DMS114 treated with DMSO at 0.1 percent for 48 hours (cell line): ENCODE results near the gene RNU4-1.
"Not testable (repeated sequence)": the region's sequence is repeated elsewhere in the genome, so short reads cannot be mapped to it uniquely, and the experiment has no call there.

ENCODE experiments used
- DNase-seq: peaks from one replicate; lab custom pipeline; 2025; ENCODE audit not compliant: unreplicated experiment; lab: John Stamatoyannopoulos, UW

Gene RNU4-1

GRCh38 chr12:120292661-120293531 is at the start of gene RNU4-1:
RNU4-1 (minus strand) TSS chr12:120293237.
- peak; percentile 98 for DNase-seq

- no peak for DNase-seq
These were observed 49.4 kb upstream of the RNU4-1 start for GRCh38 chr12:120342175-120343038.

GRCh38 chr12:120339256-120339655 is 46.2 kb upstream of the RNU4-1 start:
- DNase-seq = no peak

- DNase-seq = no peak
These were observed 44.7 kb upstream of the RNU4-1 start for GRCh38 chr12:120337730-120338129.

GRCh38 chr12:120336392-120336791 is 43.4 kb upstream of the RNU4-1 start:
- DNase-seq = not testable (repeated sequence)

GRCh38 chr12:120335447-120335846 is 42.4 kb upstream of the RNU4-1 start:
- DNase-seq = not testable (repeated sequence)

- no peak for DNase-seq
These were observed 39.5 kb upstream of the RNU4-1 start for GRCh38 chr12:120332523-120332922.

- DNase-seq = no peak
These were observed 39.0 kb upstream of the RNU4-1 start for GRCh38 chr12:120332041-120332440.

- no peak for DNase-seq
These were observed 38.4 kb upstream of the RNU4-1 start for GRCh38 chr12:120331390-120331789.

GRCh38 chr12:120328228-120328627 is 35.2 kb upstream of the RNU4-1 start:
- DNase-seq = no peak

- no peak for DNase-seq
These were observed 34.6 kb upstream of the RNU4-1 start, which contains the start of gene PLA2G1B for GRCh38 chr12:120327593-120327992. PLA2G1B (minus strand) TSS chr12:120327779; CDS start chr12:120327753, 26 bp downstream.

- DNase-seq = no peak
These were observed 31.9 kb upstream of the RNU4-1 start for GRCh38 chr12:120324841-120325417.

- no peak for DNase-seq
These were observed 30.7 kb upstream of the RNU4-1 start for GRCh38 chr12:120323772-120324171.

GRCh38 chr12:120321382-120322202 is 28.6 kb upstream of the RNU4-1 start:
- DNase-seq = no peak

- peak; percentile 100 for DNase-seq
These were observed 24.4 kb upstream of the RNU4-1 start for GRCh38 chr12:120317224-120318105.

- DNase-seq = no peak
These were observed 23.8 kb upstream of the RNU4-1 start for GRCh38 chr12:120316798-120317223.

GRCh38 chr12:120314220-120314619 is 21.2 kb upstream of the RNU4-1 start:
- no peak for DNase-seq

GRCh38 chr12:120301962-120302815 is 9.2 kb upstream of the RNU4-1 start, which contains the start of gene SIRT4:
SIRT4 (plus strand) TSS chr12:120302321; CDS start chr12:120303562, 1,241 bp downstream.
- DNase-seq = peak; percentile 96

- DNase-seq = no peak
These were observed 701 bp downstream of the RNU4-1 start for GRCh38 chr12:120292411-120292660.
